Endothelial cell of umbilical vein (primary cell): ENCODE measurements around the gene TOP1. TPM values are rescaled to one million over a fixed set of nuclear protein-coding genes. Genes with fewer than 3 reads are reported as not detected.

ENCODE experiments used
- BruUV-seq: library from RNA; stranded (reverse); fragments of 400-500 nt; replicated peaks from 2 replicates; lab custom pipeline; 2021; lab: Mats Ljungman, UMichigan
- CTCF ChIA-PET: fragments of 300-600, 350-600 bp; sonication (Branson Sonifier 250); formaldehyde crosslinking; loops from one replicate; lab custom pipeline; 2021; ENCODE audit warnings: antibody characterized with exemption, inconsistent platforms; lab: Charles Lee
- POLR2A ChIA-PET: fragments of 300-600, 350-600 bp; sonication (Branson Sonifier 250); formaldehyde crosslinking; loops from one replicate; lab custom pipeline; 2021; ENCODE audit warnings: antibody characterized with exemption, inconsistent platforms; lab: Charles Lee
- DNase-seq: peaks from one replicate; pipeline ENCODE4 v3.0.0-alpha.2; 2011; ENCODE audit warnings: low read depth, low spot score
- FAIRE-seq: peaks from 2 replicates; lab custom pipeline; 2011; peaks lifted over from hg19 to GRCh38; lab: Jason Lieb, UNC
- H2AFZ ChIP-seq: 2 replicates; pipeline ENCODE4 v1.6.0; 2012; ENCODE audit warnings: low read depth, low read length, control low read depth, inconsistent platforms
- H3K27ac ChIP-seq: 2 replicates; pipeline ENCODE4 v1.5.1; 2011; ENCODE audit warnings: low read depth, mild to moderate bottlenecking, control low read depth, low read length, moderate library complexity; ENCODE audit not compliant: insufficient read depth
- H3K27me3 ChIP-seq, 2 experiments: 2 replicates each; pipeline versions ENCODE4 v1.6.0 to v1.6.1; 2011; ENCODE audit warnings: low read length in 2 of 2, mixed read lengths in 1 of 2; ENCODE audit not compliant: control insufficient read depth in 2 of 2, insufficient read depth in 2 of 2
- H3K36me3 ChIP-seq, 2 experiments: 2 replicates in 1 of 2; 3 replicates in 1 of 2; pipeline ENCODE4 v1.5.1; 2011; ENCODE audit warnings: low read length in 2 of 2, mild to moderate bottlenecking in 1 of 2, moderate library complexity in 1 of 2; ENCODE audit not compliant: control insufficient read depth in 2 of 2, insufficient read depth in 2 of 2; ENCODE audit errors: extremely low read depth in 1 of 2
- H3K4me1 ChIP-seq: 3 replicates; pipeline ENCODE4 v1.5.1; 2011; ENCODE audit warnings: mild to moderate bottlenecking, low read length; ENCODE audit not compliant: control insufficient read depth, insufficient read depth; ENCODE audit errors: extremely low read depth
- H3K4me2 ChIP-seq: 2 replicates; pipeline ENCODE4 v1.6.1; 2011; ENCODE audit warnings: low read length, control low read depth, mixed read lengths; ENCODE audit not compliant: insufficient read depth
- H3K4me3 ChIP-seq, 3 experiments: fragments of 200-600 bp in 1 of 3; sonication (generic), shearing (Covaris generic) in 1 of 3; replicated peaks in 1 of 3; 2 replicates each; pipeline ENCODE4 v1.5.1; 2011 to 2016; ENCODE audit warnings: control low read depth in 3 of 3, low read length in 3 of 3, mild to moderate bottlenecking in 2 of 3, inconsistent platforms in 1 of 3, low read depth in 1 of 3, moderate library complexity in 1 of 3; ENCODE audit not compliant: insufficient read depth in 1 of 3
- H3K79me2 ChIP-seq: 2 replicates; pipeline ENCODE4 v1.6.0; 2012; ENCODE audit warnings: low read length, inconsistent platforms; ENCODE audit not compliant: control insufficient read depth, insufficient read depth
- H3K9ac ChIP-seq: replicated peaks from 2 replicates; pipeline ENCODE3; 2011; ENCODE audit warnings: low read length, control low read depth; ENCODE audit not compliant: insufficient read depth; ENCODE audit errors: extremely low read depth
- H3K9me1 ChIP-seq: replicated peaks from 3 replicates; pipeline ENCODE4 v1.6.0; 2011; ENCODE audit warnings: mild to moderate bottlenecking, low read length; ENCODE audit not compliant: control insufficient read depth, insufficient read depth; ENCODE audit errors: extremely low read depth
- H3K9me3 ChIP-seq: replicated peaks from 2 replicates; pipeline ENCODE4 v1.5.1; 2012; ENCODE audit warnings: low read length, inconsistent platforms; ENCODE audit not compliant: control insufficient read depth, insufficient read depth
- H4K20me1 ChIP-seq: replicated peaks from 2 replicates; pipeline ENCODE3; 2011; ENCODE audit warnings: mild to moderate bottlenecking, low read length; ENCODE audit not compliant: control insufficient read depth, insufficient read depth; ENCODE audit errors: extremely low read depth
- EZH2 ChIP-seq: IDR thresholded peaks from 2 replicates; pipeline ENCODE4 v1.6.1; 2012; ENCODE audit warnings: borderline replicate concordance, low read depth, mild to moderate bottlenecking, moderate library complexity, low read length, inconsistent platforms; ENCODE audit not compliant: severe bottlenecking
- FOS ChIP-seq: IDR thresholded peaks from 2 replicates; pipeline ENCODE4 v1.6.1; 2011; ENCODE audit warnings: mild to moderate bottlenecking, low read length, moderate library complexity, borderline replicate concordance; ENCODE audit not compliant: insufficient read depth
- GATA2 ChIP-seq: IDR thresholded peaks from 2 replicates; pipeline ENCODE4 v1.7.0; 2011; ENCODE audit warnings: low read depth, mild to moderate bottlenecking, moderate library complexity, mixed read lengths, low read length; ENCODE audit not compliant: insufficient read length, insufficient read depth
- JUN ChIP-seq: IDR thresholded peaks from 2 replicates; pipeline ENCODE4 v1.6.1; 2011; ENCODE audit warnings: borderline replicate concordance, low read depth; ENCODE audit not compliant: insufficient read length, insufficient read depth
- MYC ChIP-seq: IDR thresholded peaks from one replicate; pipeline ENCODE4 v1.6.1; 2011; ENCODE audit warnings: mild to moderate bottlenecking, low read depth, low read length
- POLR2A ChIP-seq: IDR thresholded peaks from 2 replicates; pipeline ENCODE4 v1.6.1; 2012; ENCODE audit warnings: low read depth, mild to moderate bottlenecking, control low read depth, low read length
- POLR2AphosphoS5 ChIP-seq: IDR thresholded peaks from 2 replicates; pipeline ENCODE4 v1.6.1; 2012; ENCODE audit warnings: low read depth, mild to moderate bottlenecking, control low read depth, low read length, moderate library complexity; ENCODE audit not compliant: insufficient read depth
- dilution Hi-C: fragments of 300-500 bp; cut with MboI; formaldehyde crosslinking; loops from one replicate; pipeline ENCODE4 v1.15.0; 2019; ENCODE audit warnings: low sequenced_read_pairs; ENCODE audit not compliant: extremely low pct_ligation_motif_present
- intact Hi-C: fragments of 100-400 bp; cut with micrococcal nuclease; formaldehyde crosslinking; loops from one replicate; pipeline ENCODE4 v1.10.0; 2022
- polyA plus RNA-seq, 4 experiments: library from polyadenylated mRNA; depleted of rRNA in 3 of 4; stranded (reverse) in 3 of 4; unstranded in 1 of 4; fragments of >200 nt; gene quantifications; 2 replicates each; pipeline versions ENCODE4 v1.2.1 to v1.2.3, GENCODE V29; 2011 to 2012; ENCODE audit warnings: missing spikeins in 1 of 4
- total RNA-seq: library from RNA; stranded (reverse); gene quantifications from 2 replicates; pipeline ENCODE4 v1.2.3, GENCODE V29; 2021
- TF ChIP-seq, protein P1 (sequence below): IDR thresholded peaks from 2 replicates; pipeline ENCODE4 v1.6.1; 2011; ENCODE audit not compliant: insufficient read depth, insufficient read length
- TF ChIP-seq, protein P2 (sequence below), 2 donors: IDR thresholded peaks; 1 replicate in 1 of 2; 2 replicates in 1 of 2; pipeline ENCODE4 v1.5.1; 2011; ENCODE audit warnings: low read length in 2 of 2, mild to moderate bottlenecking in 2 of 2, moderate library complexity in 2 of 2, control low read depth in 1 of 2, inconsistent platforms in 1 of 2, low read depth in 1 of 2; ENCODE audit not compliant: insufficient read depth in 1 of 2; ENCODE audit errors: extremely low read depth in 1 of 2

The TOP1 gene
- total and polyA plus RNA-seq, 2 donors (not counting 3 experiments of a cell fraction or from before 2014, with no cell fraction given), result 7.0 to 77.4 TPM

DNA sequence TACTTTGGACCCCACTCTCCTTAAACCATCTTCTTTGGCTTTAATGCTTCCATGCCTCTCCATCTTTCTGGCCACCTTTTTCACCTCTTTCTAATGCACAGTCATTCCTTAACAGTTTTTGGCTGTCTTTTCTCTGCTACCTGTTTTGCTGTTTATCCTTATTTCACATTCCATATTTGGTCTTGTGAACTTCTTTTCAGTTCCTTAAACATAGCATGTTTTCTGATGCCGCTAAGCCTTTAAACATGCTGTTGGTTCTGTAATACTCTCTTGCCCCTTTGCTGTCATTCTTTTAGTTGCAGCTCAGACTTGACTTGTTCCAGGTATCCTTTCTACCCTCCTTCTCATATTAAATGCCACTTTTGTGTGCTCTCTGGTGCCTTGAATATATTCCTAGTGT, 35.8 kb downstream of the TOP1 start:
- Histone ChIP-seq H3K9ac (no peak overlapping the region), H3K36me3 (peaks cover 4 to 17% of the 10 kb centered on the region in 2 experiments), H3K27me3 (no peaks in the 10 kb centered on the region), H3K4me2 (no peak overlapping the region), H3K9me1 (no peaks in the 10 kb centered on the region), H3K79me2 (peaks cover 94% of the 10 kb centered on the region), H3K4me1 (peaks cover 4% of the 10 kb centered on the region), H3K4me3 (no peak overlapping the region), H3K9me3 (no peaks in the 10 kb centered on the region), H3K27ac (no peak overlapping the region), H4K20me1 (peaks cover 8% of the 10 kb centered on the region), H2AFZ (no peak overlapping the region)
- ChIA-PET POLR2A (no interaction called here), CTCF (interaction anchor here (0.7 to 1.2 kb wide), 2 partner anchors 9 to 73 kb away, joined by 3 to 4 read pairs; no protein-coding TSS in a partner anchor)
- FAIRE-seq (no peak), DNase-seq (no peak)
- TF ChIP-seq JUN (no peak), MYC (no peak)
- TF ChIP-seq, protein P1, sequence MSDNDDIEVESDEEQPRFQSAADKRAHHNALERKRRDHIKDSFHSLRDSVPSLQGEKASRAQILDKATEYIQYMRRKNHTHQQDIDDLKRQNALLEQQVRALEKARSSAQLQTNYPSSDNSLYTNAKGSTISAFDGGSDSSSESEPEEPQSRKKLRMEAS, result no peak
- TF ChIP-seq, protein P2, sequence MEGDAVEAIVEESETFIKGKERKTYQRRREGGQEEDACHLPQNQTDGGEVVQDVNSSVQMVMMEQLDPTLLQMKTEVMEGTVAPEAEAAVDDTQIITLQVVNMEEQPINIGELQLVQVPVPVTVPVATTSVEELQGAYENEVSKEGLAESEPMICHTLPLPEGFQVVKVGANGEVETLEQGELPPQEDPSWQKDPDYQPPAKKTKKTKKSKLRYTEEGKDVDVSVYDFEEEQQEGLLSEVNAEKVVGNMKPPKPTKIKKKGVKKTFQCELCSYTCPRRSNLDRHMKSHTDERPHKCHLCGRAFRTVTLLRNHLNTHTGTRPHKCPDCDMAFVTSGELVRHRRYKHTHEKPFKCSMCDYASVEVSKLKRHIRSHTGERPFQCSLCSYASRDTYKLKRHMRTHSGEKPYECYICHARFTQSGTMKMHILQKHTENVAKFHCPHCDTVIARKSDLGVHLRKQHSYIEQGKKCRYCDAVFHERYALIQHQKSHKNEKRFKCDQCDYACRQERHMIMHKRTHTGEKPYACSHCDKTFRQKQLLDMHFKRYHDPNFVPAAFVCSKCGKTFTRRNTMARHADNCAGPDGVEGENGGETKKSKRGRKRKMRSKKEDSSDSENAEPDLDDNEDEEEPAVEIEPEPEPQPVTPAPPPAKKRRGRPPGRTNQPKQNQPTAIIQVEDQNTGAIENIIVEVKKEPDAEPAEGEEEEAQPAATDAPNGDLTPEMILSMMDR (IDR thresholded peaks at IDR 0.05; ENCODE audit: extremely low read depth in 1 of 2, insufficient read depth in 1 of 2, low read depth in 1 of 2, low read length in 2 of 2), result no peak
- BruUV-seq, result no TSS peak
- dilution Hi-C loops (no loop called here), intact Hi-C loops (no loop called here)

DNA sequence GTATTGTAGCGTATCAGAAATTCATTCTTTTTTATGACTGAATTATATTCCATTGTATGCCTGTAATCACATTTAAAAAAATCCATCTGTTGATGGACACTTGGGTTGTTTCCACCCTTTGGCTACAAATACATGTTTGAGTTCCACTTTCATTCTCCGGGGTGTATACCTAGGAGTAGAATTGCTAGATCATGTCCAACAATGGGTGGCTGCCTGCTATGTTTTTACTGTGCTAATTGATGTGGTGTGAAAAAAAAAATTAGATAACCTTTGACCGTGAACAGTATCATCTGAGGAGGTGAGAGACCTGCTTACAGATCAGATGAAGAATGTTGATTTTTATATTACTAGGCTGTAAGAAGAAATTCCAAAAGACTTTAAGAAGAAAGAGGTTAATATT, 37.1 kb downstream of the TOP1 start:
- H4K20me1 ChIP-seq, result peaks cover 8% of the 10 kb centered on the region
- H3K36me3 ChIP-seq, result peaks cover 4 to 17% of the 10 kb centered on the region in 2 experiments

More for the DNA sequence above, 37.1 kb downstream of the TOP1 start:
- BruUV-seq, result no TSS peak
- Histone ChIP-seq H3K9me1 (no peaks in the 10 kb centered on the region), H3K4me3 (no peak overlapping the region), H3K4me1 (peaks cover 5% of the 10 kb centered on the region), H3K9me3 (no peaks in the 10 kb centered on the region), H3K9ac (no peak overlapping the region), H3K27ac (no peak overlapping the region), H3K79me2 (peaks cover 94% of the 10 kb centered on the region), H3K27me3 (no peaks in the 10 kb centered on the region), H2AFZ (no peak overlapping the region), H3K4me2 (no peak overlapping the region)
- ChIA-PET POLR2A (no interaction called here), CTCF (interaction anchor here (1.3 to 1.6 kb wide), 3 partner anchors 8 to 75 kb away, joined by 3 to 11 read pairs (median 4); no protein-coding TSS in a partner anchor)
- intact Hi-C loops (no loop called here), dilution Hi-C loops (no loop called here)
- no peak for FAIRE-seq
- TF ChIP-seq MYC (no peak), POLR2AphosphoS5 (no peak), GATA2 (no peak), JUN (no peak), POLR2A (no peak), EZH2 (no peak), FOS (no peak)
- TF ChIP-seq, protein P2 (IDR thresholded peaks at IDR 0.05; ENCODE audit: extremely low read depth in 1 of 2, insufficient read depth in 1 of 2, low read depth in 1 of 2, low read length in 2 of 2), result no peak
- TF ChIP-seq, protein P1, result no peak
- no peak for DNase-seq
